Spleen (tissue), 11 donors: ENCODE data around the gene PDE4D. TPM values are rescaled to one million over a fixed set of nuclear protein-coding genes. Genes with fewer than 3 reads are reported as not detected.
"Not testable (repeated sequence)": the region's sequence is repeated elsewhere in the genome, so short reads cannot be mapped to it uniquely, and the experiment has no call there.

ENCODE experiments used
- DNase-seq: peaks from one replicate; pipeline ENCODE4 v3.0.0-alpha.2; 2020
- H3K27ac ChIP-seq, 8 donors: fragments of 200-600 bp; sonication (generic) in 7 of 8; 1 replicate in 4 of 8; 2 replicates in 4 of 8; pipeline versions ENCODE4 v1.5.0 to v1.8.0; 2016 to 2021; ENCODE audit warnings: inconsistent platforms in 4 of 8, mild to moderate bottlenecking in 4 of 8, moderate library complexity in 1 of 8
- H3K27me3 ChIP-seq, 7 donors: fragments of 200-600 bp; sonication (generic) in 6 of 7; replicated peaks in 1 of 7; 1 replicate in 4 of 7; 2 replicates in 3 of 7; pipeline versions ENCODE4 v1.5.0 to v1.8.0; 2016 to 2021; ENCODE audit warnings: inconsistent platforms in 3 of 7, mild to moderate bottlenecking in 1 of 7
- H3K36me3 ChIP-seq, 6 donors: fragments of 200-600 bp; sonication (generic) in 5 of 6; 1 replicate in 4 of 6; 2 replicates in 2 of 6; pipeline versions ENCODE4 v1.5.0 to v1.8.0; 2016 to 2021; ENCODE audit warnings: inconsistent platforms in 2 of 6
- H3K4me1 ChIP-seq, 6 donors: fragments of 200-600 bp; sonication (generic) in 5 of 6; 1 replicate in 3 of 6; 2 replicates in 3 of 6; pipeline versions ENCODE4 v1.5.0 to v1.8.0; 2016 to 2021; ENCODE audit warnings: inconsistent platforms in 3 of 6
- H3K4me3 ChIP-seq, 8 donors: fragments of 200-600 bp; sonication (generic) in 7 of 8; 1 replicate in 4 of 8; 2 replicates in 4 of 8; pipeline versions ENCODE4 v1.5.0 to v1.8.0; 2016 to 2021; ENCODE audit warnings: inconsistent platforms in 4 of 8, mild to moderate bottlenecking in 4 of 8, moderate library complexity in 2 of 8
- H3K9me3 ChIP-seq, 8 donors: fragments of 200-600 bp; sonication (generic) in 7 of 8; 1 replicate in 4 of 8; 2 replicates in 4 of 8; pipeline versions ENCODE4 v1.5.0 to v1.8.0; 2016 to 2021; ENCODE audit warnings: inconsistent platforms in 4 of 8
- POLR2A ChIP-seq, 3 donors: fragments of 450-650 bp; IDR thresholded peaks; one replicate each; pipeline ENCODE4 v1.5.1; 2017; ENCODE audit warnings: antibody characterized with exemption in 3 of 3, mild to moderate bottlenecking in 1 of 3
- POLR2AphosphoS5 ChIP-seq, 3 donors: sonication (generic); formaldehyde crosslinking; IDR thresholded peaks; one replicate each; pipeline ENCODE4 v1.5.1; 2017; ENCODE audit warnings: antibody characterized with exemption in 3 of 3
- WGBS, 5 donors: extraction: QIAGEN DNeasy Blood & Tissue Kit in 3 of 5; methylation state at CpG; one replicate each; pipeline versions ENCODE4 v1.1.5 to v1.1.7; 2013 to 2018; 5-methylcytosine and 5-hydroxymethylcytosine counted together
- intact Hi-C: fragments of 100-400 bp; cut with DNase I; formaldehyde crosslinking; loops from one replicate; pipeline ENCODE4 v1.15.0; 2023; ENCODE audit warnings: low total_unique reads
- polyA plus RNA-seq, 3 donors: library from polyadenylated mRNA; stranded (reverse); fragments of 200-250 nt; gene quantifications; one replicate each; pipeline ENCODE4 v1.2.1, GENCODE V29; 2013
- total RNA-seq, 7 donors: library from RNA; depleted of rRNA in 3 of 7; stranded (reverse); fragments of >200 nt in 3 of 7; fragmentation: NEBNext Ultra II Directional in 4 of 7; extraction: Animal tissue kit (Norgen Biotek cat#: 25700) in 4 of 7; gene quantifications; one replicate each; pipeline versions ENCODE4 v1.1.0 to v1.2.1, GENCODE V29; 2016 to 2021
- TF ChIP-seq, protein P1 (sequence below), 11 experiments: fragments of 200-600 bp in 7 of 11; fragments of 450-650 bp in 4 of 11; sonication (generic) in 4 of 11; IDR thresholded peaks in 8 of 11; conservative IDR thresholded peaks in 3 of 11; 1 replicate in 7 of 11; 2 replicates in 4 of 11; pipeline versions ENCODE4 v1.4.0 to v1.8.0; 2016 to 2021; ENCODE audit warnings: antibody characterized with exemption in 11 of 11, inconsistent platforms in 4 of 11, mild to moderate bottlenecking in 1 of 11
- donor health status: healthy with polysubstance abuse.
- donor health status: DM: no; HTN: no; CAD: no; lungs with moderate emphysema.
- donor health status: DM: no; HTN: no; CAD: no.
- donor health status: Bipolar disorder and iron deficiency.
- donor health status: healthy.
- donor health status: DM: no; HTN: no; CAD: no.
- donor health status: DM: yes; HTN: yes; CAD: no.

The PDE4D gene
- total and polyA plus RNA-seq, 10 donors = 0.88 to 51.8 (median 18.2) TPM

DNA sequence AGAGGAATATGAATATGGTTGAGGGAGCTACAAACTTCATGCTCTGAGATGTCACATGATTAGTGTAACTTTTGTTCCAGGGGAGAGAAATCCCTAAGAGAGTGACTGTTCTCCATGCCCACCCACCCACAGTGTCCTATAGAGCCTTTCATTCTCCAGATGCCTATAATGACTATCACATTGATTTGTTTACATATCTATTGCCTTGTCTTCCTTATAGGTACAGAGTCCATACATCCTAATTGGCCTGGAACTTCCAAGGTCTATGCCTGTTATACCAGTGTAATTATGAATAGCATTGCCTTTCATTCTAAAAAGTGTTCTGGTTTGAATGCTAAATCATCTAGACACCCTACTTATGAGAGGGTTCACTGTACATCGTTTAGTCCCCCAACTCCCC, 835.3 kb downstream of the PDE4D start:
- Histone ChIP-seq H3K4me1 (peaks cover 0 to 2% (median 0%) of the 10 kb centered on the region in 6 donors), H3K27ac (no peak overlapping the region), H3K4me3 (no peak overlapping the region), H3K36me3 (no peaks in the 10 kb centered on the region), H3K27me3 (no peaks in the 10 kb centered on the region), H3K9me3 (no peaks in the 10 kb centered on the region)
- 90 to 100% (median 93%) methylated on average over 1 of the region's 1 CpG for whole genome bisulfite sequencing, 5 donors
- TF ChIP-seq POLR2A (IDR thresholded peaks at IDR 0.05) (no peak), POLR2AphosphoS5 (IDR thresholded peaks at IDR 0.05) (no peak)
- TF ChIP-seq, protein P1, sequence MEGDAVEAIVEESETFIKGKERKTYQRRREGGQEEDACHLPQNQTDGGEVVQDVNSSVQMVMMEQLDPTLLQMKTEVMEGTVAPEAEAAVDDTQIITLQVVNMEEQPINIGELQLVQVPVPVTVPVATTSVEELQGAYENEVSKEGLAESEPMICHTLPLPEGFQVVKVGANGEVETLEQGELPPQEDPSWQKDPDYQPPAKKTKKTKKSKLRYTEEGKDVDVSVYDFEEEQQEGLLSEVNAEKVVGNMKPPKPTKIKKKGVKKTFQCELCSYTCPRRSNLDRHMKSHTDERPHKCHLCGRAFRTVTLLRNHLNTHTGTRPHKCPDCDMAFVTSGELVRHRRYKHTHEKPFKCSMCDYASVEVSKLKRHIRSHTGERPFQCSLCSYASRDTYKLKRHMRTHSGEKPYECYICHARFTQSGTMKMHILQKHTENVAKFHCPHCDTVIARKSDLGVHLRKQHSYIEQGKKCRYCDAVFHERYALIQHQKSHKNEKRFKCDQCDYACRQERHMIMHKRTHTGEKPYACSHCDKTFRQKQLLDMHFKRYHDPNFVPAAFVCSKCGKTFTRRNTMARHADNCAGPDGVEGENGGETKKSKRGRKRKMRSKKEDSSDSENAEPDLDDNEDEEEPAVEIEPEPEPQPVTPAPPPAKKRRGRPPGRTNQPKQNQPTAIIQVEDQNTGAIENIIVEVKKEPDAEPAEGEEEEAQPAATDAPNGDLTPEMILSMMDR (IDR thresholded peaks at IDR 0.05 in 8 of 11, conservative IDR thresholded peaks at IDR 0.05 in 3 of 11) = no peak
- intact Hi-C loops = no loop called here
- no peak for DNase-seq

DNA sequence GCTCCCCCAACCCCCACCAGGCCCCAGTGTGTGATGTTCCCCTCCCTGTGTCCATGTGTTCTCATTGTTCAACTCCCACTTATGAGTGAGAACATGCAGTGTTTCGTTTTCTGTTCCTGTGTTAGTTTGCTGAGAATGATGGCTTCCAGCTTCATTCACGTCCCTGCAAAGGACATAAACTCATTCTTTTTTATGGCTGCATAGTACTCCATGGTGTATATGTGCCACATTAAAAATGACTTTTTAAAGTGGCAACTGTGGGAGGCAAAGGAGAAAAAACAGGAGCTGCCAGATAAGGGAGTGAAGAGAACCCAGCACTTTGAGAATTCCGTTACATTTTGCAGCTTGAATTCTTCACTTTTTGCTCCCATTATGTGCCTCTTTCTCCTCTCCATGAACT, 836.9 kb downstream of the PDE4D start:
- intact Hi-C loops, H3K4me3 ChIP-seq, H3K9me3 ChIP-seq, H3K36me3 ChIP-seq, H3K27me3 ChIP-seq, H3K4me1 ChIP-seq, DNase-seq, H3K27ac ChIP-seq: not testable (repeated sequence)
- WGBS, 5 donors = 84 to 92% (median 90%) methylated on average over 3 of the region's 3 CpGs

DNA sequence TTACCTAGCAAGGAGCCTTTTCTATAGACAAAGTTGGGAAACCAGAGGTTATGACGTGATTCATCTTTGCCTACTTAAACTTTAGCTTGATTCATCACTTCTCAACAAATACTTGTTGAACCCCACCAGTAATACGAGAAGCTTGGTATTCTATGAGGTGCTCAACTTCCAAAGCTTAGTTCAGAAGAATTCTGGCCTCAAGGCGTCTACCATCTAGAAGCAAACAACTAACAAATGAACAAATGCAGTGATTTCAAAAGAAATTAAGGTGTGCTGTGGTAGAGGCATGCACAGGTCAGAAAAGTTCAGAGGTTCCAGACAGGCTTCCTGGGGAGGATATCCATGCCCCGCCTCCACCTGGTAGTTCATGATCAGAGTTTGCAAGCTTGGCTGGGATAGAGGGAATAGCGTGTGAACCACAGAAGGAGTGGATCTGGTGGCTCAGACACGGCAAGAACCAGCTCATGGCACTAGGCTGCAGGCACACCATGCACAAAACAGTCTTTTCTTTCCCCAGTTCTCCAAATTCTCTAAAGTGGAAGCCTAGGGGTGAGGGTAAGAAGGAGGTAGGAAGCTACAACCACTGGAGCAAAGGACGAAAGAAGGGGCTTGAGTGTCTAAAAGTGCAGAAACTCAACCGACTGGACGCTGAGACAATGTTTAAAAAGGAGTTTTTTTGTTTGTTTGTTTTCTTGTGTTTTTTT, 837.6 kb downstream of the PDE4D start:
- Histone ChIP-seq H3K9me3 (no peaks in the 10 kb centered on the region), H3K27ac (no peak overlapping the region), H3K4me3 (no peak overlapping the region), H3K27me3 (no peaks in the 10 kb centered on the region), H3K4me1 (no peaks in the 10 kb centered on the region), H3K36me3 (no peaks in the 10 kb centered on the region)
- WGBS, 5 donors = 82 to 95% (median 93%) methylated on average over 9 of the region's 9 CpGs
- DNase-seq = no peak
- intact Hi-C loops = no loop called here
- TF ChIP-seq, protein P1 (IDR thresholded peaks at IDR 0.05 in 8 of 11, conservative IDR thresholded peaks at IDR 0.05 in 3 of 11) = no peak
- TF ChIP-seq POLR2AphosphoS5 (IDR thresholded peaks at IDR 0.05) (no peak), POLR2A (IDR thresholded peaks at IDR 0.05) (no peak)

DNA sequence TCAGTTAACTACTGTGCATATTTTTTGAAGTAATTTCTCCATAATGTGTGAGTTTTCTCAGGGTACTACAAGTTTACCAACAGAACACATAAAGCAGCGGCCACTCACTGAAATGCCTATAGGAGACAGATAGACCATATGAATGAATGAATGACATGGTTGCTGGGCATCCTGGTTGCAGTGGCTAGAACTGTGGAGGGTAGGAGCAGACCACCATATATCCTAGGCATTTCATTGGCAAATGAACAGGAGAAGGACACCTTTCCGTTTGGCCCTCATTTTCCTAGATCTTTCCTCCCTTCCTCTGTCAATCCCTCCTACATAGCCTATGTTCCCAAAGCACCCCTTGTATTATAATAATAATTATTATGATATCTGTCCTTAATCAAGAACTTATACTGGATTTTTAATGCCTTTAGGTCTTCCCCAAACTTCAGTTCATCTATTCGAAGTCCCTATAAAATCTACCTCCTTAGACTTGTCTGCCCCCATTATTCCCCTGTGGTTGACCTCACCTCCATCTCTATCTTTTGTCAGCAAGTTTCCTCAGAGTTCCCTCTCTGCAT, 838.5 kb downstream of the PDE4D start:
- Histone ChIP-seq H3K36me3 (no peaks in the 10 kb centered on the region), H3K27me3 (no peaks in the 10 kb centered on the region), H3K4me3 (no peak overlapping the region), H3K4me1 (no peaks in the 10 kb centered on the region), H3K27ac (no peak overlapping the region), H3K9me3 (no peaks in the 10 kb centered on the region)
- WGBS, 5 donors = 88 to 99% (median 93%) methylated on average over 3 of the region's 3 CpGs
- DNase-seq = no peak
- intact Hi-C loops = no loop called here
- TF ChIP-seq POLR2AphosphoS5 (IDR thresholded peaks at IDR 0.05) (no peak), POLR2A (IDR thresholded peaks at IDR 0.05) (no peak)
- TF ChIP-seq, protein P1 (IDR thresholded peaks at IDR 0.05 in 8 of 11, conservative IDR thresholded peaks at IDR 0.05 in 3 of 11) = no peak
